ENCODE data around the gene RNLS.

- TF ChIP-seq CTCF (IDR thresholded peaks at IDR 0.05; ENCODE audit: insufficient read depth, low read length, poor library complexity, severe bottlenecking): no peak
- no peak for TF ChIP-seq EZH2phosphoT487 (conservative IDR thresholded peaks at IDR 0.05; ENCODE audit: low read length)
Observed at GRCh38 chr10:88594482-88594881, 11.4 kb upstream of the RNLS start.
